ENCODE data around the gene NFATC1.

Gene NFATC1

GRCh38 chr18:79518683-79519128 lies 123.0 kb downstream of the NFATC1 start:
- no peak for TF ChIP-seq CTCF (IDR thresholded peaks at IDR 0.05; ENCODE audit: borderline replicate concordance, control extremely low read depth, extremely low read depth, insufficient read depth, missing control alignments)
- in situ Hi-C loops (cut with MboI; ENCODE audit: low sequenced_read_pairs, unreplicated experiment): loop anchor here (10.0 kb wide), 1 partner anchor 114 kb away; no protein-coding TSS in a partner anchor
- DNase-seq (ENCODE audit: low spot score): no peak

GRCh38 chr18:79519751-79520477 lies 124.2 kb downstream of the NFATC1 start:
- DNase-seq (ENCODE audit: low spot score): no peak
- no peak for TF ChIP-seq CTCF (IDR thresholded peaks at IDR 0.05; ENCODE audit: borderline replicate concordance, control extremely low read depth, extremely low read depth, insufficient read depth, missing control alignments)
- in situ Hi-C loops (cut with MboI; ENCODE audit: low sequenced_read_pairs, unreplicated experiment): loop anchor here (10.0 kb wide), 1 partner anchor 115 kb away; no protein-coding TSS in a partner anchor

- no peak for DNase-seq (ENCODE audit: low spot score)
- TF ChIP-seq CTCF (IDR thresholded peaks at IDR 0.05; ENCODE audit: borderline replicate concordance, control extremely low read depth, extremely low read depth, insufficient read depth, missing control alignments): no peak
- in situ Hi-C loops (cut with MboI; ENCODE audit: low sequenced_read_pairs, unreplicated experiment): no loop called here
Observed at GRCh38 chr18:79520478-79521390, 125.0 kb downstream of the NFATC1 start.

GRCh38 chr18:79521416-79522205 lies 125.9 kb downstream of the NFATC1 start:
- in situ Hi-C loops (cut with MboI; ENCODE audit: low sequenced_read_pairs, unreplicated experiment): no loop called here
- TF ChIP-seq CTCF (IDR thresholded peaks at IDR 0.05; ENCODE audit: borderline replicate concordance, control extremely low read depth, extremely low read depth, insufficient read depth, missing control alignments): no peak

GRCh38 chr18:79522451-79523205 lies 126.9 kb downstream of the NFATC1 start:
- DNase-seq (ENCODE audit: low spot score): no peak
- in situ Hi-C loops (cut with MboI; ENCODE audit: low sequenced_read_pairs, unreplicated experiment): no loop called here
- no peak for TF ChIP-seq CTCF (IDR thresholded peaks at IDR 0.05; ENCODE audit: borderline replicate concordance, control extremely low read depth, extremely low read depth, insufficient read depth, missing control alignments)

More at GRCh38 chr18:79521416-79522205, 125.9 kb downstream of the NFATC1 start:
- DNase-seq (ENCODE audit: low spot score): no peak

Measured in GM13976 (cell line).